Activated T-cell treated with anti-CD3 and anti-CD28 coated beads, Interleukin-2, amount 50 U/mL, for 48 hours (primary cell): Measurements from ENCODE around the gene TMPRSS2.

Experiments used
- DNase-seq, 2 experiments: peaks; one replicate each; pipeline ENCODE4 v3.0.0-alpha.2; 2020

TMPRSS2 gene

GRCh38 chr21:41507521-41508414, at the start of gene TMPRSS2:
TSS of gene TMPRSS2 (minus strand) at chr21:41508158. CDS start at chr21:41498133, 10,025 bp downstream.
- DNase-seq, result no peak

GRCh38 chr21:41555057-41555456, 47.1 kb upstream of the TMPRSS2 start:
- DNase-seq, result no peak

GRCh38 chr21:41552254-41552653, 44.3 kb upstream of the TMPRSS2 start:
- no peak for DNase-seq

DNA sequence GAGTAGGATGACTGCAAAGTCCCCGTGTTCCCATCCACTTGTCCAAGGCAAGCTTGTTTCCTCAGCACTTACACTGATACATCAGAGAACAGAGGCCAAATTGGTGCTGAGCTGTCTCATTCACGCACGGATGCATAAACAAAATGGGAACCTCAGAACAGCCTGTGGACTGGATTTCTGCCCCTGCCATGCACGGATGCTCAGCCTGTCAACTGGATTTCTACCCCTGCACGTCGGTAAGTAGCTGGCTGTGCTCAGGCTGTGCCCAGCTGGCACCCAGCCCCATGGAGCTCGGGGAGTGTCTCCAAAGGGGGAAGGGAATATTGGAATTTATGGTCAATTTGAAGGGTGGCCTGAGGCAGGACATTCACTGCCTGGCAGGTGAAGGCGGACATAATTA, 40.8 kb upstream of the TMPRSS2 start:
- no peak for DNase-seq

DNA sequence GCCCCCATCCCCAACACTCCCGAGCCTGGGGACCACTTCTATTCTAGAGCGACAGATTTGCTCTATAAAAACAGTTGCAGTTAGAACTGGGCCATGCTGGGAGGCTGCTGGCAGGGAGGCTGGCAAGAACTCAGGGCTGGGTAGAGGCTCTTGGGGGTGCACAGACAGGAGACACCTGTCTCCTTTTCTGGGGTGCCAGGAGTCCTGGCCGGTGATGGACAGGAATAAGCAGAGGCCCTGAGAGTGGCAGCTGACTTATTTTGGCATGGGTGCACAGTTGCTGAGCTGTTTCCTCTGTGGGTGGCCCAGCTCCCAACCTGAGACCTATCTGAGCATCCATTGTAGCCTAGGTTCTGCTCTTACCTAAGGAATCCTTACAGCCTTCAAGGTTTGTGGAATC, 39.2 kb upstream of the TMPRSS2 start:
- DNase-seq, result no peak

DNA sequence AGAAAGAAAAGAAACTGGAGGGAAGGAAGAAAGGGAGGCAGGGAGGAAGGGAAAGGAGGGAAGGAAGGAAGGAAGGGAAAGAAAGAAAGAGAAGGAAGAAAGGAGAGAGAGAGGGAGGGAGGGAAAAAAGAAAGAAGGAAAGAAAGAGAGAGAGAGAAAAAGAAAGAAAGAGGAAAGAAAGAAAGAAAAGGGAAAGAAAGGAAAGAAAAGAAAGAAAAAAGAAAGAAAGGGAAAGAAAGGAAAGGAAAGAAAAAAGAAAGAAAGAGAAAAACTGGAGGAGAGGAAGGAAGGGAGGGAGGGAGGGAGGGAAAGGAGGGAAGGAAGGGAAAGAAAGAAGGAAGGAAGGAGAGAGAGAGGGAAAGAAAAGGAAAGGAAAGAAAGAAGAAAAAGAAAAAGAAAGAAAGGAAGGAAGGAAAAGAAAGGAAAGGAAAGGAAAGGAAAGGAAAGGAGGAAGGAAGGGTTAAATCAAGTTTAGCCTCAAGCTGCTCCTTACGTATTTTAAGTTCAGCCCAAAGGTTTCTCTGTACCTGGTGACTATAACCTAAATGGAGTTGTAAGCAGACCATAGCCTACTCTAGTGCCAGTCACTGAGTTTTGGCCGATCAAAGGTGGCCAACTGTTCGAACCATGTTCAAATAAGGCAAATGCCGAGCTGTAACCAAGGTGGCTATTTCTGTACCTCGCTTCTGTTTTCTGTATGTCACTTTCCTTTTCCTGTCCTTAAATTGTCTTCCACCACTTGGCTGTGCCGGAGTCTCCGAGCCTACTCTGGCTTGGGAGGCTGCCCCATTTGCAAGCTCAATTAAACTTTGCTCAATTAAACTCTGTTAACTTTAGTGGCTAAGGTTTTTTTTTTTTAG, 37.8 kb upstream of the TMPRSS2 start:
- DNase-seq, result no peak

DNA sequence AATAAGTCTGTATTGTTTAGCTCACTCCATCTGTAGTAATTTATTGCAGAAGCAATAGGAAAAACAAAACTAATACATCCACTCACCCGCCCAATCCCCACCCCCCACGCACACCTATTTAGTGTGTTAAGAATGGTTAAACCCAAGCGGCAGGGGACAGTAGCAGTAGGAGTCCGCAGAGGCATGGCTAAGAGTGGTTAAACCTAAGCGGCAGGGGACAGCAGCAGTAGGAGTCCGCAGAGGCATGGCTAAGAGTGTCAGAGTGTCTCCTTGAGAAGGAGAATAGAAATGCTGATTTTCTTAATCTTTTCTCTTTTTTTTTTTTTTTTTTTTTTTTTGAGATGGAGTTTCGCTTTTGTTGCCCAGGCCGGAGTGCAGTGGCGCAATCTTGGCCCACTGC, 34.8 kb upstream of the TMPRSS2 start:
- no peak for DNase-seq

GRCh38 chr21:41537356-41537755, 29.4 kb upstream of the TMPRSS2 start:
- no peak for DNase-seq

DNA sequence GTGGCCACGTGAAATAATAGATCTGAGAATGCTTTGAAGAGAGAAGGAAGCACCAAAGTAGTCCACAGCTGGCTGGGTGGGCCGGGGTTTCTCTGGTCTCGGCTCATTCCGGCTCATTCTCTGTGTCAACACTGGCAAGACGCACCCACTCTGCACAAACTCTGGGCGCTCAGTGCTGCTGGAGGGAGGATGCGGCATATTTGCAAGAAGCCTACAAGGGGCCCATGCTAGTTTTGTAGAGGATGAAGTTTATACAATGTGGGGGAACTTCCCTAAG, 28.8 kb upstream of the TMPRSS2 start:
- DNase-seq, result no peak

GRCh38 chr21:41536076-41536826, 28.3 kb upstream of the TMPRSS2 start:
- no peak for DNase-seq

DNA sequence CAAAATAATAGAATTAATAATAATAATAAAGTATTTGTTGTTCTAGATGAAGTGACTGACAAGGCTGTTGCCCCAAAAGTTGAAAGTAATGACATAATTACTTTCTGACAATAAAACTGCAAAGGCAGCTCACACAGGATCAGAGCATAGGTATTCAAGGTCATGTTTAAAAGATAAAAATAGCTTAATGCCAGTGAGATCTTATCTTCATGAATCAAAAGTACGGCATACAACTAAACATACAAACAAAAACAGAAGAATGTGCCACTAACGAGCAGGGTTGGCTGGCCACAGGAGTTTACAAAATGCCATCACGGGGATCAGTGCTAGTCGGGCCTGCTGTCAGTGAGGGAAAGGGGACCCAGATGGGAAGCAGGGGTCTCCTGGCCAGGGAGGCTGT, 22.4 kb upstream of the TMPRSS2 start:
- no peak for DNase-seq

- DNase-seq, result no peak
Observed at GRCh38 chr21:41529769-41530168, 21.8 kb upstream of the TMPRSS2 start.

- DNase-seq, result no peak
Observed at GRCh38 chr21:41526478-41527087, 18.6 kb upstream of the TMPRSS2 start.

- DNase-seq, result no peak
Observed at GRCh38 chr21:41523175-41523574, 15.2 kb upstream of the TMPRSS2 start.

- DNase-seq, result no peak
Observed at GRCh38 chr21:41521489-41522027, 13.6 kb upstream of the TMPRSS2 start.

GRCh38 chr21:41520560-41521442, 12.8 kb upstream of the TMPRSS2 start:
- DNase-seq, result no peak

DNA sequence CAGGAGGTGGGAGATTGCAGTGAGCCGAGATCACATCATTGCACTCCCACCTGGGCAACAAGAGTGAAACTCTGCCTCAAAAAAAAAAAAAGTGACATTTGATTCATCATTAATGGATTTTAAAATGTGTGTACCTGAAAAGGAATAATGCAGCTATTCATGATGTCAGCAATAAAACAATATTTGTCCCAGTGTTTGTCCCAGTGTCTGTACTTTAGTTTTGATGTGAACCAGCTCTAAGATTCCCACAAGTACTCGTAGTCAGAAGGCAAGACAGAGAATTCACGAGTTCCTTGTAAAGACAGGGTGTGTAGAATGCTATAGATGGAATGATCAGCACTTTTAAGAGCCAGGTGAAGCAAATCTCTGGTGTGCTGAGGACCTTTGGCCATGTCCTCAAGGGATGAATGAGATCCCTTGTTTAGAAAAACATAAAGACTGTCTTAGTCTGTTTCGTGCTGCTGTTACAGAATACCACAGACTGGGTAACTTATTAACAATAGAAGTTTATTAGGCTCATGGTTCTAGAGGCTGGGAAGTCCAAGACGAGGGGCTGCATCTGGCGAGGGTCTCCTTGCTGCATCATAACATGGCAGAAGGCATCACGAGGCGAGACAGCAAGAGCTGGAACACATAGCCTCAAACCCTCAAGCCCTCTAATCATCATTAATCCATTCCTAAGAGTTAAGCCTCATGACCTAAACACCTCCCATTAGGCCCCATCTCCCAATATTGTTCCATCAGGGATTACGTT, 12.0 kb upstream of the TMPRSS2 start:
- DNase-seq, result no peak

DNA sequence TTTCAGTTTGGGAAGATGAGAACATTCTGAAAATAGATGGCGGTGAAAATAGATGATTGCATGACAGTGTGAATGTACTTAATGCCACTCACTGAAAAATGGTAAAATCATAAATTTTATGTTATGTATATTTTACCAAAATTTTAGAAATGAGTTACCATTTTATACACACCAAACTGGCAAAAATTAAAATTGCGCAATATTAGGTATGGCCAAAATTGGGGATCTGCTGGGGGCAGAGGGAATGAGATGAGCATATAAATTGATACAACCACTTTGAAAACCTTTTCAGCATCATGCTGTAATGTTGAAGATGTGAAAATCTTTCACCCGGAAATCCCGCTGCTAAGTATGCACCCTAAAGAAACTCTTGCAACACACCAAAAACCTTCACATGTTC, 10.8 kb upstream of the TMPRSS2 start:
- no peak for DNase-seq

DNA sequence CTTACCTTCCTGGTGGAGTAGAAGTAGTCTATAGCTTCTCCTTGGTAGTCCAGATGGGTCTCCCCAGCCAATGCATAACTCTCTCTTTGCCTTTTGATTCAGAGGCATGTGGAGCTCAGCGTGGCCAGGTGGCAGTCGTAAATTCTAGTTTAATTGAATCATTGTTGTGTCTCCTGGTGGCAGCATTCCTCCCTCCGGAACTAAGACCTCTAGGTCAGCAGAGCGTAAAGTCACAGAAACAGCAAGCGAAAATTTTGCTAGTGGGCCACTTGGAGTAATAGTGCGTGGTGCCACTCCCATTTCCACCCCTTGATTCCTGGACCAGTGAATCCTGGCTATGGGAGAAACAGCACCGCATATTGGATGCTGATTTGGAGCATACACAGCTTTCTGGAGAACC, 3.9 kb upstream of the TMPRSS2 start:
- DNase-seq, result no peak

DNA sequence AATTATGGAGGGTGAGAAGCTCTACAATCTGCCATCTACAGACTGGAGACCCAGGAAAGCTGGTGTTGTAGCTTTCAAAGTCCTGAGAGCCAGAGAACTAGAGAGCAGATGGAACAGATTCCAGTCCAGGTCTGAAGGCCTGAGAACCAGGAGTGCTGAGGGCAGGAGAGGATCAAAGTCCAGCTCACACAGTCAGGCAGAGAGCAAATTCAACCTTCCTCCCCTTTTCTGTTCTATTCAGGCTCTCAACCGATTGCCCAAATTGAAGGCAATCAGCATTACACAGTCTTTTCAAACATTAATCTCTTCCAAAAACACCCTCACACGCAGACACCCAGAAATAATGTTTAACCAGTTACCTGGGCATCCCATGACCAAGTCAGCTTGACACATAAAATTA, 2.5 kb upstream of the TMPRSS2 start:
- no peak for DNase-seq

DNA sequence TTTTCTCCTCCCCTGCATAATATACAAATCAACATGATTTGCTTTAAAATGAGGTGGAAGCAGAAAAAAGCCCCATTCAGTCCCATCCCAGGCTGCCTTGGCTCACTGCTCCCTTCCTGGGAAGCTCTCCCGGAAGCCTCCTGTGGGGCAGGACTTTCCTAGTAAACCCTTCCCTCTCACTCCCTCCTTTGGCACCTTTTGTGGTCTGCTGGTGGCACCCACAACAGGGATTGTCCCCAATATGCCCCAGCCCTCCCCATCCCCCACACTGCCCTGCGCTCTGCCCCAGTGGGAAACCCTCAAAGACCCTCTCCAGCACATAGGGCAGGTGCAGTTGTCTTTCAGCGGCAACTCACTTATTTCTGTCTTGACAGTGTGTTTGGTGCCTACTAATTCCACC, 1.8 kb upstream of the TMPRSS2 start:
- DNase-seq, result no peak
